Omental fat pad (tissue), 4 donors: Measurements from ENCODE around the gene AP3B1. TPM values are rescaled to one million over a fixed set of nuclear protein-coding genes. Genes with fewer than 3 reads are reported as not detected.

Experiments used
- ATAC-seq: fragments of 150-250 bp; one replicate; pipeline ENCODE4 v1.9.1; 2016; ENCODE audit warnings: mild to moderate bottlenecking, moderate library complexity; ENCODE audit not compliant: low FRiP score
- DNase-seq: peaks from one replicate; pipeline ENCODE4 v3.0.0-alpha.2; 2019; ENCODE audit warnings: low spot score
- total RNA-seq, 4 donors: library from RNA; depleted of rRNA; stranded (reverse); fragments of >200 nt; gene quantifications; one replicate each; pipeline ENCODE4 v1.1.0, GENCODE V29; 2016
- TF ChIP-seq, protein P1 (sequence below), 3 donors: fragments of 450-650 bp; IDR thresholded peaks; one replicate each; pipeline ENCODE4 v1.5.1; 2016 to 2017; ENCODE audit warnings: antibody characterized with exemption in 3 of 3, mild to moderate bottlenecking in 3 of 3, moderate library complexity in 2 of 3

Gene AP3B1
- total RNA-seq, 4 donors from 2014 or later = 31.1 to 47.3 (median 41.7) TPM

DNA sequence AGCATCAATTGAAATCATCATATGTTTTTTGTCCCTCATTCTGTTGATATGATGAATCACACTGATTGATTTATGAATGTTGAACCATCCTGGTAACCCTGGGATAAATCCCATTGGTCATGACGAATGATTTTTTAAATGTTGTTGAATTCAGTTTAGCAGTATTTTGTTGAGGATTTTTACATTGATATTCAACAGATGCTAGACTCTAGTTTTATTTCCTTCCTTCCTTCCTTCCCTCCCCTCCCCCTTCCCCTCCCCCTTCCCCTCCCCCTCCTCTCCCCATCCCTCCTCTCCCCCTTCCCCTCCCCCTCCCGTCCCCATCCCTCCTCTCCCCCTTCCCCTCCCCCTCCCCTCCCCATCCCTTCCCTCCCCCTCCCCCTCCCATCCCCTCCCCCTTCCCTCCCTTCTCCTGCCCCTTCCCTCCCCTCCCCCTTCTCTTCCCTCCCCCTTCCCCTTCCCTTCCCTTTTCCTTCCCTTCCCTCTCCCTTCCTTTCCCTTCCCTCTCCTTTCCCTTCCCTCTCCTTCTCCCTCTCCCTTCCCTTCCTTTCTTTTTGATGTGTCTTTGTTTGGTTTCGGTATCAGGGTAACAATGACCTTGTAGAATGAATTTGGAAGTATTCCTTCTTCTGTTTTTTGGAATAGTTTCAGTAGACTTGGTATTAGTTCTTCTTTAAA is 142.8 kb downstream of the AP3B1 start:
- DNase-seq = no peak
- TF ChIP-seq, protein P1, sequence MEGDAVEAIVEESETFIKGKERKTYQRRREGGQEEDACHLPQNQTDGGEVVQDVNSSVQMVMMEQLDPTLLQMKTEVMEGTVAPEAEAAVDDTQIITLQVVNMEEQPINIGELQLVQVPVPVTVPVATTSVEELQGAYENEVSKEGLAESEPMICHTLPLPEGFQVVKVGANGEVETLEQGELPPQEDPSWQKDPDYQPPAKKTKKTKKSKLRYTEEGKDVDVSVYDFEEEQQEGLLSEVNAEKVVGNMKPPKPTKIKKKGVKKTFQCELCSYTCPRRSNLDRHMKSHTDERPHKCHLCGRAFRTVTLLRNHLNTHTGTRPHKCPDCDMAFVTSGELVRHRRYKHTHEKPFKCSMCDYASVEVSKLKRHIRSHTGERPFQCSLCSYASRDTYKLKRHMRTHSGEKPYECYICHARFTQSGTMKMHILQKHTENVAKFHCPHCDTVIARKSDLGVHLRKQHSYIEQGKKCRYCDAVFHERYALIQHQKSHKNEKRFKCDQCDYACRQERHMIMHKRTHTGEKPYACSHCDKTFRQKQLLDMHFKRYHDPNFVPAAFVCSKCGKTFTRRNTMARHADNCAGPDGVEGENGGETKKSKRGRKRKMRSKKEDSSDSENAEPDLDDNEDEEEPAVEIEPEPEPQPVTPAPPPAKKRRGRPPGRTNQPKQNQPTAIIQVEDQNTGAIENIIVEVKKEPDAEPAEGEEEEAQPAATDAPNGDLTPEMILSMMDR (IDR thresholded peaks at IDR 0.05) = no peak
- no peak for ATAC-seq

GRCh38 chr5:78137290-78137689 is 157.2 kb downstream of the AP3B1 start:
- no peak for ATAC-seq
- TF ChIP-seq, protein P1 (IDR thresholded peaks at IDR 0.05) = no peak

GRCh38 chr5:78133423-78133822 is 161.1 kb downstream of the AP3B1 start:
- no peak for DNase-seq
- ATAC-seq = no peak
- TF ChIP-seq, protein P1 (IDR thresholded peaks at IDR 0.05) = no peak

More at GRCh38 chr5:78137290-78137689, 157.2 kb downstream of the AP3B1 start:
- DNase-seq = no peak

DNA sequence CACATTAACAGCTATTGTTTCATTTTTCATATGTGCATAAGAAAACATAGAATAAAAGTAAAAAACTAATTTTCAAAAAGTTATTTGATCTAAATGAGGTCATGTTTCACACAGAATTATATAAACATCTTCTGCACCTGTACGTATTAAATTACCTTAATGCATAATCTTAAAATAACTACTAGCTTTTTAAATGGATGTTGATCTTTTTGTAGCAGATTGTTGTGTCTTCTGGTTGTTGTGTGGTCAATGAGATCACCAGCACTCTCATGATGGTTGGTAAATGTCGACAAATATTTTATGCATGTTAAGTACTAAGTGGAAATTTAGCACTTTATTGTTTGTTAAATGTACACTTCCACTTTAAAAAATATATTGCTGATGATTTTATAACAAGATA is 162.0 kb downstream of the AP3B1 start:
- DNase-seq = no peak
- TF ChIP-seq, protein P1 (IDR thresholded peaks at IDR 0.05) = no peak
- ATAC-seq = no peak

GRCh38 chr5:78129597-78129996 is 164.9 kb downstream of the AP3B1 start:
- DNase-seq (no peak), ATAC-seq (no peak)
- TF ChIP-seq, protein P1 (IDR thresholded peaks at IDR 0.05) = no peak

DNA sequence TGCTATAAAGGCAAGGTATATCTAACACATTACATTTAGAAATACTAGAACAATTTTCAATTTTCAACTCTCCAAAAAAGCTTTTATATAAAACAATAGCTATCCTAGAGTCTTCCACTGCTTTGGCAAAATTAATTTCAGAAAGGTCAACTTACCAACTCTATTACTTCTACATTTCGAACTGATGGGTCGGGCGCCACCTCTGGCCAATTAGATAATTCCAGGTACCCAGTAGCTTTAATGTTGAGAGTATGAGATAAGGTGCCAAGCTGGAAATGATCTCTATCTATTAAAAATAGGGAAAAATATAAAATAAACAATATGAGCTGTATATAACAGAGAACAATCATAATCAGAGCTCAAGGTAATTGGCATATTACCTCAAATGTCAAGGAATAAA is 166.6 kb downstream of the AP3B1 start:
- DNase-seq (no peak), ATAC-seq (no peak)
- TF ChIP-seq, protein P1 (IDR thresholded peaks at IDR 0.05) = no peak

DNA sequence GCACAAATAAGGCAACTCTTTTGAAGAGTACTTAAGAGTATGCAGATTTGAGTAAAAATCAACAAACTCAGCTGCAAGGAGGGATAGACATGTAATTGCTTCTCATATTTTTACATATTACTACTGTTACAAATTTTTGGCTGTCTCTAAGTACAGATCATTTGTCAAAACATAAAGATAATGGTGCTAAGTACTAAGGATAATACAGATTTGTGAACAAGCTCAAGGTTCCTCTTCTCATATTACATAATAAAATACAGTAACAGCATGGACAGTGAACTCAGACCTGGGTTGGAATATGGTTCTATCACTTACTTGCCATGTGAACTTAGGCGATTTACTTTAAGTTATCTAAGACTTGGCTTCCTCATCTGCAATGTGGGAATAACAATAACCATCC is 168.0 kb downstream of the AP3B1 start:
- TF ChIP-seq, protein P1 (IDR thresholded peaks at IDR 0.05) = no peak
- ATAC-seq (no peak), DNase-seq (no peak)
